Heart left ventricle (tissue), 13 donors: ENCODE results near the gene SDHB.

Experiments
- CTCF ChIP-seq, 12 donors: fragments of 200-600 bp; sonication (generic) in 4 of 12; IDR thresholded peaks; one replicate each; pipeline versions ENCODE4 v1.5.0 to v1.8.0; 2018 to 2022; ENCODE audit warnings: antibody characterized with exemption in 12 of 12, mild to moderate bottlenecking in 5 of 12
- POLR2A ChIP-seq, 2 donors: fragments of 450-650 bp; IDR thresholded peaks; one replicate each; pipeline ENCODE4 v1.6.1; 2017; ENCODE audit warnings: antibody characterized with exemption in 2 of 2, mild to moderate bottlenecking in 2 of 2, moderate library complexity in 2 of 2
- donor health status: ischemic (EF 13 %, LVEDD 7.1; RV severe dilation, severe dysfunction).
- donor health status: DM: no; HTN: yes; CAD: no.
- donor health status: DM: no; HTN: no; CAD: no.
- donor health status: ischemic (EF 25% LVEDD 6.9; RV normal size, moderate dysfunction).
- donor health status: ischemic (EF 25% LVEDD 5.7; RV mildly dilated, moderate dysfunction).
- donor health status: ischemic (EF 35%, LVEDD 5.7; RV mildly dilated, moderate dysfunction).
- donor health status: nonischemic (EF 11% LVEDD 7.7; RV severe dilation, severe dysfunction).
- donor health status: DM: yes; HTN: yes; CAD: no.
- donor health status: PGD.
- donor health status: ischemic (EF 29% LVEDD 5.4; RV normal size, mild dysfunction).
- donor health status: nonischemic (EF 23%, LVEDD 6.1; RV moderate dilation, normal function).

- TF ChIP-seq CTCF (IDR thresholded peaks at IDR 0.05) (no peak), POLR2A (IDR thresholded peaks at IDR 0.05) (no peak)
Measured at GRCh38 chr1:17021896-17022295, 31.9 kb downstream of the SDHB start.
